Activated CD8-positive, alpha-beta T cell treated with anti-CD3 and anti-CD28 coated beads, Interleukin-2, amount 10 ng/mL, durations not matched to agents 7 days and 5 days (primary cell): Measurements from ENCODE around the gene RBBP8. TPM values are rescaled to one million over a fixed set of nuclear protein-coding genes. Genes with fewer than 3 reads are reported as not detected.

Experiments
- ATAC-seq: fragments of 150-1000 bp; cut with Tn5 transposase; one replicate; pipeline ENCODE4 v1.10.0; 2021; ENCODE audit warnings: moderate library complexity
- CTCF ChIA-PET: fragments of 350-600 bp; sonication (Branson Sonifier 250); formaldehyde crosslinking; loops from one replicate; lab custom pipeline; 2021; ENCODE audit warnings: antibody characterized with exemption; lab: Charles Lee
- POLR2A ChIA-PET: fragments of 350-600 bp; sonication (Branson Sonifier 250); formaldehyde crosslinking; loops from one replicate; lab custom pipeline; 2021; ENCODE audit warnings: antibody characterized with exemption; lab: Charles Lee
- DNase-seq: peaks from one replicate; pipeline ENCODE4 v3.0.0-alpha.2; 2020
- H3K27ac Mint-ChIP-seq: one replicate; pipeline ENCODE4 v1.8.0; 2021; ENCODE audit warnings: mild to moderate bottlenecking, mixed read lengths
- H3K27me3 Mint-ChIP-seq: one replicate; pipeline ENCODE4 v1.8.0; 2021; ENCODE audit warnings: low read depth, mixed read lengths
- H3K36me3 Mint-ChIP-seq: one replicate; pipeline ENCODE4 v1.8.0; 2021; ENCODE audit warnings: low read depth, mixed read lengths
- H3K4me1 Mint-ChIP-seq: one replicate; pipeline ENCODE4 v1.8.0; 2021; ENCODE audit warnings: low read depth, mixed read lengths
- H3K4me3 Mint-ChIP-seq: one replicate; pipeline ENCODE4 v1.8.0; 2021; ENCODE audit warnings: mild to moderate bottlenecking, mixed read lengths
- H3K9me3 Mint-ChIP-seq: one replicate; pipeline ENCODE4 v1.8.0; 2022; ENCODE audit warnings: mixed read lengths; ENCODE audit not compliant: insufficient read depth
- total RNA-seq, 2 experiments: library from RNA; stranded (reverse); gene quantifications; one replicate each; pipeline ENCODE4 v1.2.3, GENCODE V29; 2021

RBBP8 gene
- total RNA-seq, 2 experiments from 2014 or later, result 72.1 to 74.8 TPM

GRCh38 chr18:22921772-22922171 lies 11.4 kb upstream of the RBBP8 start:
- peaks cover 3% of the 10 kb centered on the region for H3K27me3 Mint-ChIP-seq
- ChIA-PET CTCF (interaction anchor here (1.2 kb wide), 1 partner anchor 10 kb away, joined by 3 read pairs; no protein-coding TSS in a partner anchor), POLR2A (no interaction called here)
- ATAC-seq (no peak), DNase-seq (no peak)
- no peaks in the 10 kb centered on the region for H3K4me1 Mint-ChIP-seq
- no peaks in the 10 kb centered on the region for H3K36me3 Mint-ChIP-seq
- H3K9me3 Mint-ChIP-seq, result no peaks in the 10 kb centered on the region
- H3K4me3 Mint-ChIP-seq, result no peak overlapping the region
- H3K27ac Mint-ChIP-seq, result no peak overlapping the region

GRCh38 chr18:22924589-22924988 lies 8.5 kb upstream of the RBBP8 start:
- ATAC-seq (no peak), DNase-seq (no peak)
- POLR2A ChIA-PET, result no interaction called here
- Mint-ChIP-seq H3K4me1 (peaks cover 1% of the 10 kb centered on the region), H3K9me3 (no peaks in the 10 kb centered on the region), H3K36me3 (no peaks in the 10 kb centered on the region), H3K27ac (no peak overlapping the region), H3K27me3 (peaks cover 3% of the 10 kb centered on the region), H3K4me3 (no peak overlapping the region)
- CTCF ChIA-PET, result interaction anchor here (1.1 to 1.3 kb wide), 2 partner anchors 10 to 59 kb away, joined by 4 read pairs; no protein-coding TSS in a partner anchor

- Mint-ChIP-seq H3K4me3 (no peak overlapping the region), H3K4me1 (peaks cover 2% of the 10 kb centered on the region), H3K9me3 (no peaks in the 10 kb centered on the region), H3K36me3 (no peaks in the 10 kb centered on the region), H3K27ac (no peak overlapping the region), H3K27me3 (no peaks in the 10 kb centered on the region)
- ChIA-PET CTCF (no interaction called here), POLR2A (no interaction called here)
- DNase-seq, result no peak
- ATAC-seq, result no peak
Measured at GRCh38 chr18:22926454-22926853, 6.7 kb upstream of the RBBP8 start.

- ChIA-PET POLR2A (no interaction called here), CTCF (interaction anchor here (2.0 to 4.6 kb wide), 5 partner anchors 9 to 483 kb away, joined by 4 to 63 read pairs (median 12); no protein-coding TSS in a partner anchor)
- peaks cover 10% of the 10 kb centered on the region for H3K4me1 Mint-ChIP-seq
- peaks cover 2% of the 10 kb centered on the region for H3K36me3 Mint-ChIP-seq
- peaks cover 3% of the 10 kb centered on the region for H3K27me3 Mint-ChIP-seq
- no peaks in the 10 kb centered on the region for H3K9me3 Mint-ChIP-seq
- no peak overlapping the region for H3K4me3 Mint-ChIP-seq
- DNase-seq, result no peak
- no peak for ATAC-seq
- no peak overlapping the region for H3K27ac Mint-ChIP-seq
Measured at GRCh38 chr18:22928339-22928738, 4.8 kb upstream of the RBBP8 start.

- CTCF ChIA-PET, result interaction anchor here (0.6 to 4.6 kb wide), 14 partner anchors 7 to 482 kb away, joined by 3 to 63 read pairs (median 6); no protein-coding TSS in a partner anchor
- Mint-ChIP-seq H3K27ac (no peak overlapping the region), H3K4me1 (peaks cover 22% of the 10 kb centered on the region), H3K36me3 (peaks cover 9% of the 10 kb centered on the region), H3K4me3 (no peak overlapping the region), H3K9me3 (no peaks in the 10 kb centered on the region), H3K27me3 (peaks cover 3% of the 10 kb centered on the region)
- DNase-seq (peak; percentile 91), ATAC-seq (peak; percentile 35)
- POLR2A ChIA-PET, result no interaction called here
Measured at GRCh38 chr18:22930089-22930713, 2.9 kb upstream of the RBBP8 start.

- Mint-ChIP-seq H3K9me3 (no peaks in the 10 kb centered on the region), H3K27me3 (peaks cover 3% of the 10 kb centered on the region), H3K4me1 (peaks cover 39% of the 10 kb centered on the region), H3K4me3 (peak overlapping the region; percentile 93), H3K27ac (peak overlapping the region; percentile 95), H3K36me3 (peaks cover 24% of the 10 kb centered on the region)
- peak; percentile 38 for ATAC-seq
- POLR2A ChIA-PET, result interaction anchor here (0.6 to 1.1 kb wide), 3 partner anchors 9 to 1332 kb away, joined by 3 read pairs; partner anchors contain the start of gene ESCO1
- DNase-seq, result no peak
- CTCF ChIA-PET, result interaction anchor here (0.7 to 2.6 kb wide), 9 partner anchors 9 to 480 kb away, joined by 3 to 9 read pairs (median 3); no protein-coding TSS in a partner anchor
Measured at GRCh38 chr18:22932885-22933205, 283 bp upstream of the RBBP8 start.

GRCh38 chr18:22933966-22934423 lies 867 bp downstream of the RBBP8 start:
- Mint-ChIP-seq H3K36me3 (peaks cover 35% of the 10 kb centered on the region), H3K9me3 (no peaks in the 10 kb centered on the region), H3K4me3 (peak overlapping the region; percentile 93), H3K27ac (peak overlapping the region; percentile 95), H3K27me3 (peaks cover 3% of the 10 kb centered on the region), H3K4me1 (peaks cover 43% of the 10 kb centered on the region)
- DNase-seq (no peak), ATAC-seq (no peak)
- ChIA-PET POLR2A (no interaction called here), CTCF (interaction anchor here (1.1 to 1.3 kb wide), 3 partner anchors 24 to 197 kb away, joined by 3 to 4 read pairs (median 3); no protein-coding TSS in a partner anchor)

GRCh38 chr18:22934789-22935188 lies 1.7 kb downstream of the RBBP8 start:
- peak overlapping the region; percentile 93 for H3K4me3 Mint-ChIP-seq
- peaks cover 43% of the 10 kb centered on the region for H3K36me3 Mint-ChIP-seq
- ChIA-PET POLR2A (interaction anchor here (0.6 kb wide), 1 partner anchor 28 kb away, joined by 3 read pairs; no protein-coding TSS in a partner anchor), CTCF (interaction anchor here (0.7 to 0.9 kb wide), 2 partner anchors 10 to 477 kb away, joined by 3 to 4 read pairs; no protein-coding TSS in a partner anchor)
- ATAC-seq, result no peak
- H3K27me3 Mint-ChIP-seq, result peaks cover 3% of the 10 kb centered on the region
- DNase-seq, result no peak
- peaks cover 48% of the 10 kb centered on the region for H3K4me1 Mint-ChIP-seq
- H3K9me3 Mint-ChIP-seq, result no peaks in the 10 kb centered on the region
- H3K27ac Mint-ChIP-seq, result no peak overlapping the region

- Mint-ChIP-seq H3K4me1 (peaks cover 51% of the 10 kb centered on the region), H3K27ac (no peak overlapping the region), H3K36me3 (peaks cover 47% of the 10 kb centered on the region), H3K9me3 (no peaks in the 10 kb centered on the region), H3K27me3 (peaks cover 3% of the 10 kb centered on the region), H3K4me3 (peak overlapping the region; percentile 57)
- ChIA-PET CTCF (interaction anchor here (0.9 to 2.7 kb wide), 3 partner anchors 11 to 476 kb away, joined by 3 to 9 read pairs (median 4); no protein-coding TSS in a partner anchor), POLR2A (interaction anchor here (0.6 kb wide), 1 partner anchor 27 kb away, joined by 3 read pairs; no protein-coding TSS in a partner anchor)
- DNase-seq (no peak), ATAC-seq (no peak)
Measured at GRCh38 chr18:22935431-22935830, 2.3 kb downstream of the RBBP8 start.

GRCh38 chr18:22936515-22936914 lies 3.4 kb downstream of the RBBP8 start:
- peaks cover 3% of the 10 kb centered on the region for H3K27me3 Mint-ChIP-seq
- H3K36me3 Mint-ChIP-seq, result peaks cover 47% of the 10 kb centered on the region
- no peak overlapping the region for H3K4me3 Mint-ChIP-seq
- POLR2A ChIA-PET, result no interaction called here
- no peaks in the 10 kb centered on the region for H3K9me3 Mint-ChIP-seq
- no peak overlapping the region for H3K27ac Mint-ChIP-seq
- CTCF ChIA-PET, result interaction anchor here (0.8 to 2.7 kb wide), 3 partner anchors 47 to 475 kb away, joined by 3 to 9 read pairs (median 3); no protein-coding TSS in a partner anchor
- no peak for ATAC-seq
- peaks cover 51% of the 10 kb centered on the region for H3K4me1 Mint-ChIP-seq
- no peak for DNase-seq

GRCh38 chr18:22939649-22940048 lies 6.5 kb downstream of the RBBP8 start:
- Mint-ChIP-seq H3K4me1 (peaks cover 34% of the 10 kb centered on the region), H3K27ac (no peak overlapping the region), H3K27me3 (no peaks in the 10 kb centered on the region), H3K36me3 (peaks cover 55% of the 10 kb centered on the region), H3K4me3 (no peak overlapping the region), H3K9me3 (no peaks in the 10 kb centered on the region)
- ATAC-seq, result no peak
- DNase-seq, result no peak
- CTCF ChIA-PET, result interaction anchor here (2.0 kb wide), 1 partner anchor 9 kb away, joined by 8 read pairs; no protein-coding TSS in a partner anchor
- POLR2A ChIA-PET, result no interaction called here

- Mint-ChIP-seq H3K4me3 (no peak overlapping the region), H3K27ac (no peak overlapping the region), H3K27me3 (no peaks in the 10 kb centered on the region), H3K9me3 (no peaks in the 10 kb centered on the region), H3K4me1 (peaks cover 10% of the 10 kb centered on the region), H3K36me3 (peaks cover 52% of the 10 kb centered on the region)
- no peak for ATAC-seq
- DNase-seq, result no peak
- ChIA-PET POLR2A (no interaction called here), CTCF (no interaction called here)
Measured at GRCh38 chr18:22943847-22944246, 10.7 kb downstream of the RBBP8 start.
